ENCODE measurements around the gene CDH5.

Gene CDH5

DNA sequence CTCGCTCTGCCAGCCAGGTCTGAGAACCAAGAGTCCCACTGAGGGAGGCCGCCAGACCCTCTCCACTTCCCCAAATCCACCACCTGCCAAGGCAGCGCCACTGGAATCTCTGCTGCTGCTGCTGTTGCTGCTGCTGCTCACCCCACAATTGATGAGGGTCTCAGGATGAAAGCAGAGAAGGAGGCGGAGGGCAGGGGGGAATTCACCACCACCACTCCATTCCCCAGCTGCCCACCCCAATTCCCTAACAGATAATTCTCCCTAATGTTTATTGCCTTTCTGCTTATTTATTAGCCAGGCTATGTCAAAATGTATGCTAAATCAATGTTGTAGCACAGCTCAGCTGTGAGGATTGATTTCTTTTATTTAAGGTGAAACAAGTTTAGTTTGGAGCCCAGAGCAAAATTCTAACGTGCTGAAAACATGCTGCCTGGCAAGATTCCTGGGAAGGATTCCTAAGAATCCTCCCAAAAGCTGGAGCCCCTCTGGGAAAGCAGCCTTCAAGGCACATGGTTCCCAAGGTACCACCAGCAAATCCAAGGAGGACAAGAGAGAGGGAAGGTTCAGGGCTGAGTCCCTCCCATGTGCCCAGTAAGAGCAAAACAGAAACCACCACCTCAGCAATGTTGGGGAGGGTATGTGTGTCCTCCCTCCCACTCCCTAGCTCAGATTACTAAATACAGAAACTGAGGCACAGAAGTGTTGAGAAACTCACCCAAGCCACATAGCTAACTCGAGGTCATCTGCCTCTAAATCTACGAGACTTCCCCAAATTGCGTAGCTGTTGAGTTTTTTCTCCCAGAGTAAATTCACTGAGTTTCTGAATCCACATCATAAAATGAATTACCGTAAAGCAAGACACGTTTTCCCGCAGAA, 12.2 kb upstream of the CDH5 start:
- DNase-seq = no peak

DNA sequence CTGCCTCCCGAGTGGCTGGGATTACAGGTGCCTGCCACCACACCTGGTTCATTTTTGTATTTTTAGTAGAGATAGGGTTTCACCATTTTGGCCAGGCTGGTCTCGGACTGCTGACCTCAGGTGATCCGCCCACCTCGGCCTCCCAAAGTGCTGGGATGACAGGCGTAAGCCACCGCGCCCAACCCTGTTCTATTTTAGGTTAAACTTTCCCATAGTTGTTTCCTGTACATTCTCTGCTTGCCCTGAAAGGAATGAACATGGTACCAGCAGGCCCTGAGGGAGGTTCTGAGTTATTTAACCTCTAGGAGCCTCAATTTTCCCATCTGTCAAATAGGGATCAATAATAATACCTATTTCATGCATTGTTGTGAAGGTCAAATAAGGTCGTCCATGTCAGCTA, 11.0 kb upstream of the CDH5 start:
- no peak for DNase-seq

DNA sequence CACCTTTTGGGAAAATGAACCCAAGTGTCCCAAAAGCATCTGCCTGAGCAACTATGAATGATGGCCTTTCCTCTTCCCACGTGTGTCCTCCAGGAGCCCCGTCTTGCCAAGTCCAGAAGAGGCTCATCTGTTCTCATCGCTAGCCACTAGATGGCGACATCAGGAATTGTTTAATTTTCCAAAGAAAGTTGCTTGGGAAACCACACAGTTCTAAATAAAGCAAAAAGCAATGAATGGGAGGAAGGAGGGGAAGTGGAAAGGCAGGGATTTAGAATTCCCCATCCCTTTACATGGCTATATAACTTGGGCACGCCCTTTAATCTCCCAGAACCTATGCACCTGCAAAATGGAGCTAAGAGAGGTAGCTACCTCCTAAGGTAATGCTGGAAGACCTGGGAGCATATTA, 9.0 kb upstream of the CDH5 start:
- peak; percentile 7 to 26 for DNase-seq

DNA sequence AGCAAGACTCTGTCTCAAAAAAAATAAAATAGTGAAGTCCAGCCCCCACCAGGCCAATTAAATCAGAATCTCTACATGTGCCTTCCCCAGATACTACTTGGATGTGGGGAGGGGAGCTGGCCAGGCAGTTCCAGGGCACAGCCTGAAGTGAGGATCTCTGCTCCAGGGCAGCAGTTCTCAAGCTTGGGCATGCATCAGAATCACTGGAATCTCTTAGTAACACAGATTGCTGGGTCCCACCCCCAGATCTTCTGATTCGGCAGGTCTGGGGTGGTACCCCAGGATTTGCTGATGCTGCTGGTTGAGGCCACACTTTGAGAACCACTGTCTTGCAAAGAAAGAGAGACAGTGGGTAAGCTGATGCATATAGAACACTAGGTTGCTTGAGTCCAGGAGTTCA, 8.3 kb upstream of the CDH5 start:
- no peak for DNase-seq

DNA sequence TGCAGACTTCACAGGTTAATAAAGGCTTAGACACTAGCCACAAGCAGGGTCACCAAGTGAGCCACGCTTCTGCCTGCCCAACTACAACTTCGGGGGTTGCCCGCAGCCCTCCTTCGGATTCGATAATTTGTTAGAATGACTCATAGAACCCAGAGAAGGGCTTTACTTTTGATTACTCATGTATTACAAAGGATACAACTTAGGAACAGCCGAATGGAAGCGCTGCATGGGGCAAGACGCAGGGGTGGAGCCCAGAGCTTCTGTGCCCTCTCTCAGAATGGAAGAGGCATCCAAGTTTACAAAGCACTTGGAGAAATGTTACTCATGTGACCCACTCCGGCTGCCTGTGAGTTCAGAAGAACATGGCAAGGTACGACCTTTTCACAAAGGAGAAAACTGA, 7.5 kb upstream of the CDH5 start:
- DNase-seq = no peak

DNA sequence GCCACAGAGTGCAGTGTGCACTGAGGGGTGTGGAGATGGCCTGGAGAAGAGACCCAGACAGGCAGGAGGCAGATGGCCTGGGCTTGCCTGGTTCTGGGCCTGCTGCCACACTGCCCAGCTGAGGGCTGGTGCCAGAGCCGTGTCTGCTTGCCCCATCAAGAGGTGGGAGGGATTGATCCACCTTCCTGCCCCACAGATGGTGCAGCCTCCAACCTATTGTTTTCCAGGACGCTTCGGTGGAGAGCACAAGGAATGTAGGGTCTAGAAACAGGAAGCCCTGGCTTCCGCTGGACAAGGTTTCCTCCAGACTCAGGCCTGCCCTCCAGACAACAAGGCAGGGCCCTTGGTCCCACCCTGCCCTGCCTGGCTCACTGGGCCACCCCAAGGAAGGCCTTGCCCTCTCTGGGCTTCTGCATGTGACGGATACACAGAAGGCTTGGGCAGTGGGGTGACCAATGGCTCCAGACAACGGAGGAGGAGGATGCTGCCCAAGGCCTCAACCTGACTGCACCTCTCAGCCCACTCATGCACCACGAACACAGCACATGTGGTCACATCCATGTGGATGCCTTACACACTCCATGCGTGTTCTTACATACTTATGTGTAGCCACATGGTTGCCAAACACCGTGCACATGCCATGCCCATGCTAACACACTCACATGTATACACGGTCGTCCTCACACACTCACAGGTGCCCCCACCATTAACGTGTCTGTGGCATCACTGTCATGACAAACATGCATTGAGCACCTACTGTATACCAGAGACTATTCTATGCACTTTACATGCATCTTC, 6.5 kb upstream of the CDH5 start:
- no peak for DNase-seq

DNA sequence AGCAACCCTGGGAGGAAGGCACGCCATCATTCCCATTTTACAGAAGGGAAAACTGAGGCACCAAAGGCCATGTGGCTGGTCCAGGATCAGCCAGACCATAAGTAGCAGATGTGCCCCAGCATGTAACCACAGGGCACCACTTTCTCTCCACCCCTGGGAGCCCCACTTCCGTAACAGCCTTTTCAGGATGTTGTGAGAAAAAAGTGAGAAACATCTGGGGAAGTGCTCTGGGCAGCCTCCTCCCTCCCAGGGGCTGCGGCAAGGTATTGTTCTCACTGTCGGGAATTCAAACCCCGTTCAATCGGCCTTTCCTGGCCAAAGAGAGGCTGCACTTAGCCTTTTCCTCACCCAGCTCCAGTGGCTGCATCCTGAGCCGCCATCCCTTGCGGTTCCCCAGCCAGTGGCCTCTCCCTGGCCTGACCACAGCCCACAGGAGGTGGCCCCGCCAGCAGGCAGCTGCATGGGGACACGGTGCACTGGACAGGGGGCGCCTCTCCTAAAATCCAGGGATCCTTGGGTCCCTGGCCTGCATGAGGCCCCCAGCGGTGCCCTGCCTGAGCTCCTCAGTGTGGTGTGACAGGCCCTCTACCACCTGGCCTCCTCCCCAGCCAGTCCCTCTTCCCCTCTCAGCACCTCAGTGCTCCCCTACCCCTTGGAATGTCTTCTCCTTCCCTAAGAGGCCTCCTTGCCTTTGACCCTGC, 5.7 kb upstream of the CDH5 start:
- DNase-seq = no peak

DNA sequence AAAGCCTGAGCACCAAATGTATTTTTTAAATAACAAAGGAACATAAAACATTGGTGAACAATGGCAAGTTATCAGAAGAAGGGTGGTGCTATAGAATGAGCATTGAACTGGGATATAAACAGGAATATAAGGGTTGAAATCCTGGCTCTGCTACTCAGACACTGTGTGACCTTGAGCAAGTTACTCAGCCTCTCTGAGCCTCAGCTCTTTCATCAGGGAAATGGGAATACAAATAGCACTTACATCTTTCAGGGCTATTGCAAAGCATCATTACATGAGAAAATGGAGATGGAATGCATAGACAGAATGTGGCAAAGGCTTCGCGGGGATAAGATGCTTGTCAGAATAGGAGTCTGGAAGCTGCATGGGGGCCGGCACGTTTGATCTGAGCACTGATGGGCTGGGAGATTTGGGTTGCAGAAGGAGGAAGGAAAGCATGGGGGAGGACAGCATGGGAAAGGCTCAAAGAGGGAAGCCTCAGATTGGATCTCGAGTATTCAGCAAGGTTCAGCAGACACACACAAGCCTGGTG, 4.8 kb upstream of the CDH5 start:
- no peak for DNase-seq

DNA sequence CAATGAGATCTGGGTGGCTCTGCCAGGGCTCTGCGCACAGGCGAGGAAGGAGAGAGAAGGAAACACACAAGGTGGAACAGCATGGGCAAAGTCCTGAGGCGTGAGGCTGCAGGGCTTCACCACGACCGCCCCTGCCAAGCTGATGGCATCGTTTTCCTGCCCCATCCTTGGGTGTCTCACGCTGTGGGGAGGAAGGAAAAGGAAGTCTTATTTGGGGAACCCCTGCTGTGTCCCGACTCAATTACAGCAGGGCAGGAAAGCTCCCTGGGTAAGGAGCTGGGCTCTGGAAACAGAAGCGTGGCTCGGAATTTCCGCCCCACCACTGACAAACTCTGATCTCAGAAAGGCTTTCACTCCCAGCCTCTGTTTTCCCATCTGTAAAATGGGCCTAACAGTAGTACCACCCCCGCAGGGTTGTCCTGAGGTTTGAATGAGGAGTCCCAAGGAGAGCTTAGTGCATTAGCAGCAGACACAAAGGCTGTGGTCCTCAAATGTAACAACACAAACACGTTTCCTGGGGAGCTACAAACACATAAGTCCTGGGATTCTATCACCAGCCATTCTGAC, 3.2 kb upstream of the CDH5 start:
- DNase-seq = no peak

DNA sequence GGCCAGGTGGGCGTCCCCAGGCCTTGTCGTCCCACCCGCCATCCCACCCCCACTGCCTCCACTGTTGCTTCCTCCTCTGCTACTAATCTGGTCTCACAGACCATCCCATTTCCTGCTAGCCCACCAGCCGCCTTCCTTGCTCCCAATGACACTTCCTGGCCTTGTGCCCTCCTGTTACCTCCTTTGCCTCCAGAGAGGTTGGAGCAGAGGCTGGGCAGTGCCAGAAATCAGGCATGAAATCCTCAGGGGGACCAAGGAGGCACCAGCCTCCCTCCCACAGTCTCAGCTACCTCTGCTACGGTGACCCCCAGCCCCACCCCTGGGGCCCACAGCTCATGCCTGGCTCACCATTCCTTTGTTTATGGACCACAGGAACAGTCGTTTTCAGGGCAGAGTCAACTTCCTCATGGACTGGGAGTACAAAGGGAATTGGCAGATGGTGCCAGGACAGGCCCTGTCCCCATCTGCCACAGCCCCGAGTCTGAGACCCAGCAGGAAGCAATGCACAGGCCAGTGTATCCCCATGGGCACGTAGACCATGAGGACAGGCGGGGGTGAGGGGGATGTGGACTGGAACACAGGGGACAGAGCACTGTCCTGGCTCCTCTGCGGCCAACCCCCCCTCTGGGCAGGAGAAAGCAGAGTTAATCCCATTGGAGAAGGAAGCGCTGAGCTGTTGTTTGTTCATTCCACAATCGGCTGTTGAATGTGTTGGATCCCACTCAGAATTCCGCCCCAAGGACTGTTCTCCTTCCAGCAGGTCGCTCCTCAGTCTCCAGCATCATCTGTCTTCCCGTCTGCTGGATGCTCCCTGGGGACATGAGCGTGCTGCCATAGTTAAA, 2.2 kb upstream of the CDH5 start:
- no peak for DNase-seq

DNA sequence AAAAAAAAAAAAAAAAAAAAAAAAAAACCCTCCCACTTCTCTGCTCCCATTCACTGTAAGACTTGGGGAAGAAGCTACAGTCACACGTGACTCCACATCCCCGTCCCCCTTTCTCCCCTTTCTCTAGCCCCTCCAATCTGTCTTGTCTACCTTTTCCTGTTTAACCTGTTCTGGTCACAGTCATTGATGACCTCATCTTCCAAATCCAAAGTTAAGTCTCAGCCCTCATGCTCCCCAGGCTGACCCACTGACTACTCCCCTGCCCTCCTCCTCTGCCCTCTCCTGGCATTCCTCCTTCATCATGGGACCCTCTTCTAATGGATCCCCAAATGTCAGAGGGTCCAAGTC, 1.6 kb upstream of the CDH5 start:
- no peak for DNase-seq

DNA sequence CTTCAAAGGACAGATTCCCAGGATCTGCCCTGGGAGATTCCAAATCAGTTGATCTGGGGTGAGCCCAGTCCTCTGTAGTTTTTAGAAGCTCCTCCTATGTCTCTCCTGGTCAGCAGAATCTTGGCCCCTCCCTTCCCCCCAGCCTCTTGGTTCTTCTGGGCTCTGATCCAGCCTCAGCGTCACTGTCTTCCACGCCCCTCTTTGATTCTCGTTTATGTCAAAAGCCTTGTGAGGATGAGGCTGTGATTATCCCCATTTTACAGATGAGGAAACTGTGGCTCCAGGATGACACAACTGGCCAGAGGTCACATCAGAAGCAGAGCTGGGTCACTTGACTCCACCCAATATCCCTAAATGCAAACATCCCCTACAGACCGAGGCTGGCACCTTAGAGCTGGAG, 840 bp upstream of the CDH5 start:
- DNase-seq = peak in 1 of 2 donors; percentile 7

DNA sequence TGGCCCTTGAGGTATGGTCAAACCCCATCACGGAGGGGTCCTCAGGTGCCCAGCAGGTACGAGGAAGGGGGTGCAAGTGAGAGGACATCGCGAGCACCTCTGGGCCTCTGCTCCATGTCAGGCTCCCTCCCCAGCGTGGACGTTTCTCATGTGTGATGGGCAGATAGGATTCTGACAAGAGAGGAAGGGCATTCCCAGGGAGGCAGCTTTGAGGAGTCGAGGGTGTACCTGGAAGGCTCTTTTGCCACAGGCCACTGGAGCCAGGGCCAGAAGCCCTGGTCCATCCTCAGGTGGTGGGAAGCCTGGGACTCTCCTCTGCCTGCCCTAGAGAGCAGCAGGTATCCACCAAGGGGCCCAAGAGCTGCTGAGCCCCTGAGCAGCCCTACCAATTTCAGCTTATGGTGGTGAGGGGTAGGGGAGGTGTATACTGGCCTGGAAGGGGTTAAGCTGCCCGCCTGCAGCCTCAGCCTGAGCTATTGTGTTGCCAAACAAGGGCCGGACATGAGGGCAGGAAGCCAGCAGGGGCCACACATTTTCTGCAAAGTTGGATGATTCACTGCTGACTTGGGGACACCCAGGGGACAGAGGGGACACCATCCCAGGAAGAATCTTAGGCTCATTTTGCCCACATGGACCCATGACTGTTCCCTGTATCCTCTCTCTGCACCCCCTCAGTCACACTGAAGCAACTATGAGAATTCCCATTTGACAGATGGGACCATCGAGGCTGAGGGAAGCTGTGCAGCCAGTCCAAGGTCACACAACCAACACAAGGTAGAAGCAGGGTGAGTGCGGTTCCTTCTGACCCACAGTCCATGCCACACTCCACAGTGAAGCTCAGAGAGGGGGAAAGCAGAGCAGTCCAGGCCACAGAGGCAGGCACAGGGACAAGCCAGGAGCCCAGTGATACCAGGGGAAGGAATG, 1.7 kb downstream of the CDH5 start:
- DNase-seq = peak in 1 of 2 donors; percentile 17

DNA sequence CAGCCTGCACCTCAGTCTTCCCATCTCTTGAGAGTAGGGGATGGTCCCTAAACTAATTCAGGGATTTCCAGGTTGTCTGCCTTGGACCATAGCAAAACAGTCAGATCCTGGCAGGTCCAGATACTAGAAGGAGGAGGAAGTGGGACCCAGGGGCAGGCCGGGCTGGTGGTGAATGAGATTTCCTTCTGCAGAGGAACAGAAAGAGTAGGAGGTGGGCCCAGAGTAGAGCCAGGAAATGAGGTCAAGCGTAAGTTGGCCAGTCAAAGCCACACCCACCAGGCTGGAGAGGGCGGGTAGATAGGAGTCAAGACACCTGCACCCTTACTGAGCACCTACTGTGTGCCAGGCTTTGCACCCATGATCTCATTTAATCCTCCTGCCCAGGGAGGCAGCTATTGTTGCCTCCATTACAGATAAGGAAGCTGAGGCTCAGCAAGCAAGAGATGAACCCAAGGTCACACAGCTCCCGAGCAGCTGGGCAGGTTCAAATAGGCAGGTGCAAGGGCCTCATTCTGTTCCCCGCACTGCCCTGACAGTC, 2.6 kb downstream of the CDH5 start:
- peak in 1 of 2 donors; percentile 28 for DNase-seq

DNA sequence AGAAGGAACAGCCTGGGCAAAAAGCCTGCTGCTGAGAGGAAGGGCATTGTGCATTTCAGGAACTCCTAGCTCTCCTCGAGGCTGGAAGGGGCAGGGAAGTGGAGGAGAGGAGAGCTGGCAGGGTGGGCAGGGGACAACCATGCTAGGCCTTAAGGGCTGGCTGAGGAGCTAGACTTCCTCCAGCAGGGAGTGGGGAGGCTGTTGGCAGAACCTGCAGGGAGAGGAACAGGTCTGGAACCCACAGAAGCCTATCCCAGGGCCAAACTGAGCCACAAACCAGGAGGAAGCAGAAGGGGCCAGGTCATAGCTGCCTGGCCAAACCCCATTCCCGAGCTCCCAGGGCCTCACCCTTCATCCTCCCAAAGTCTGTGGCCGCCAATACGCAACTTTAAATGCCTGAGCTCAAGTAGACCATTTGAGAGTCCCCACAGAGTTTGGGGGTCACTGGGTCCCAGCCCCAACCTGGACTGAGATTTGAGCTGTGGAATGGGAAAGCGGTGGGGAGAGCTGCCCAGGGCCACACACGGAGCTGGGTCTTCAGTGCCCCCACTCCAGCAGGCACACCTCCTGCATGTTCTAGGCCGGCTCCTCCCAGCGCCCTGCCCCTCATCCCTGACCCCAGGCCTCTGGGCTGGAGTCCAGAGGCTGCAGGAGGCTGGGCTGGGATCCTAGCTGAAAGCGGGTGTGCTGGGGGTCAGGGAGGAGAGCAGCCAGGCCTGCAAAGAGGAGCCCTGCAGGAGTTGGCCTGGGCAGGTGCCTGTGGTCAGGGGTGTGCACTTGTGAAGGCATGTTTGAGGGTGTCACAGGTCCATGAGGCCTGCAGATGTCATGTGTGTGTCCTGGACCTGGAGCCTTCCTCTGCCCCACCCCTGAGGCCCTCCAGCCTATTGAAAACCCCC, 4.5 kb downstream of the CDH5 start:
- no peak for DNase-seq

DNA sequence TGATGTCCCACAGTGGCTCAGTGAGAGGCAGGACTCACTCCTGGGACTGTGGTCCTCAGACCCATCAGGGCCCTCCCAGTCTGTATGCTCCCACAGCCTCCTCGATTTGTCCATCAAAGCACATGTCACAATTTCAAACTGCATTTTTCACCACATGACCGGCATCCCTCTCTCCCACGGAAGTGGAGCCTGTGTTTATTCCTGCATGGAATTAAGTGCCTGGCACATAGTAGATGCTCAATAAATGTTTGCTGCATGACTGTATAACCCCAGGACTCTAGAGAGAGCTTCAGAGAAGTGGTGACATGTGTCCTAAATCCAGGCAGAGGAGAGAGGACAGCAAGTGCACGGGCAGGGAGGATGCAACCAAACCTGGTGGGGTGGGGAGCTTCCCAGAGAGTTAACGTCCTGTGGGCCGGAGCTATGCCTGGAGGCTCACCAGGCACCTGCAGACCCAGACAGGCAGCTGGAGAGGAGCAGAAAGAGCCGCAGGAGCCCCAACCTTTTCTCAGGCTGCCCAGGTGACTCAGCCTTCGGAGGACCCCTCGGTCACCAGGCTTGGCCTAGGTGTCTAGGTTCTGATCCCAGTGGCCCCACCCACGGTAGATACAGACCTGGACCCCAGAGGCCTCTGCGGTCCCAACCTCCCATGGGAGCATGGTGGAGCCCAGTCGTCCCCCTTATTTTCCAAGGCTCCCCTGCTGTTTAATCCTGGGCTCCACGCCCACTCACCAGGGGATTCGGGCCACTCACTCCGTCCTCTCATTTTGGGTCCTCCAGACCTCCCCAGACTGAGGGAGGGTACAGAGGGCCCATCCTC, 5.8 kb downstream of the CDH5 start:
- DNase-seq = no peak

DNA sequence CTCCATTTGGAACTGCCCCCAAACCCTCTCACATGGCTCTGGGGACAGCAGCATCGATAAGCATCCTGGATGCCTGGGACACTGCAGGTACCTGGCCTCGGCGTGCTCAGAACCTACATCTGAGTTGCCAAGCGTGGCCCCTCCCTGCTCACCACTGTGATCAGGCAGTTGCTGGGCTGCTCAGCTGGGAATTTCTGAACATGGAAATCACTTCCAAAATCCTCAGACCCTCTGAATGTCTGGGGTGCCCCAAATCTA, 6.3 kb downstream of the CDH5 start:
- DNase-seq = no peak

DNA sequence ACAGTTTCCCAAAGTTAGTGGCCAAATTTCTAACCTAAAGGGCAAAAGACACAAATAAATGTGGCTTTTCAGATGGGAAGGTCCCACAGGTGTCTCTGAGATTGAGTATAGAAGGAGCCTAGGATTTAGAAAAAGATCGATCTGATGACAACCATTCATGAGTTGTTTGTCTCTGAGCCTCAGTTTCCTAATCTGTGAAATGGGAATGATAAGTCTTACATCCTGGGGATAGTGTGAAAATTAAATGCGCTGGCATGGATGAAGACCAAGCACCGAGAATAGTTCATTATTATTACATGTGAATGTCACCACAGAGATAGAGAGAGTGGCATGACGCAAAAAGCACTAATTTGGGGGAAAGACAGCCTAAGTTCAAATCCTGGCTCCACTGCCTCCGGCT, 7.2 kb downstream of the CDH5 start:
- DNase-seq = no peak

DNA sequence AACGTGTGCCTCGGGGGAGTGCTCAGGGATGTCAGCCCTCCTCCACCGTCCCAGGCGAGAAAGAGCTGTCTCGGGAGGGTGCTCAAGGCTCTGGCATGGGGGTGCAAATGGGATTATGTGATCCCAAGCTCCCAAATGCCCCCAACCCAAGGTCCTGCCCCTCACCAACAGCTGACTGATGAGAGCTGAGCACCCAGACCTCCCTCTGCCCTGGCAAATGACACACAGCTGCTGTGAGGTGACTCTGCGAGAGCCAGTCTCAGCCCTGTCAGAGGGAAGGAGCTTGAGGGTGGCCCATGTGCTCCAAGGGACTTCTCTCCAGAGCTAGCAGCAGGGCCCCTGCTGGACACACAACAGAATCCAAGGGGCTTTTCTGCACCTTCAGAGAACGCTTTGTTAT, 7.7 kb downstream of the CDH5 start:
- DNase-seq = no peak

Data from CD4-positive, alpha-beta T cell treated with Interleukin-1 beta for 1 hour (primary cell).